Smooth muscle cell (in vitro differentiated cells): ENCODE measurements around the gene CSNK1G2. TPM values are rescaled to one million over a fixed set of nuclear protein-coding genes. Genes with fewer than 3 reads are reported as not detected.

Experiments used
- DNase-seq: peaks from one replicate; lab custom pipeline; 2025; ENCODE audit not compliant: unreplicated experiment; lab: John Stamatoyannopoulos, UW
- H2AFZ ChIP-seq: fragments of 200-600 bp; sonication (generic); 2 replicates; pipeline ENCODE4 v1.6.0; 2016; ENCODE audit warnings: antibody characterized with exemption, low read depth, mild to moderate bottlenecking
- H3F3A ChIP-seq: fragments of 200-600 bp; sonication (generic); 2 replicates; pipeline ENCODE4 v1.6.0; 2017; ENCODE audit warnings: antibody characterized with exemption, low read depth
- H3K27ac ChIP-seq: fragments of 200-600 bp; sonication (generic); 2 replicates; pipeline ENCODE4 v1.5.1; 2016; ENCODE audit warnings: low read depth, mild to moderate bottlenecking
- H3K27me3 ChIP-seq: fragments of 200-600 bp; sonication (generic); 2 replicates; pipeline ENCODE4 v1.6.1; 2016; ENCODE audit warnings: low read depth, mild to moderate bottlenecking
- H3K36me3 ChIP-seq: fragments of 200-600 bp; sonication (generic); 2 replicates; pipeline ENCODE4 v1.5.1; 2016; ENCODE audit warnings: low read depth
- H3K4me1 ChIP-seq: fragments of 200-600 bp; sonication (generic); 2 replicates; pipeline ENCODE4 v1.5.1; 2016; ENCODE audit warnings: low read depth
- H3K4me2 ChIP-seq: fragments of 200-600 bp; sonication (generic); 2 replicates; pipeline ENCODE4 v1.6.0; 2016; ENCODE audit warnings: mild to moderate bottlenecking
- H3K4me3 ChIP-seq: fragments of 200-600 bp; sonication (generic); 2 replicates; pipeline ENCODE4 v1.5.1; 2016; ENCODE audit warnings: mild to moderate bottlenecking
- H3K79me2 ChIP-seq: fragments of 200-600 bp; sonication (generic); 2 replicates; pipeline ENCODE4 v1.6.0; 2016; ENCODE audit warnings: low read depth, mild to moderate bottlenecking
- H3K9ac ChIP-seq: fragments of 200-600 bp; sonication (generic); 2 replicates; pipeline ENCODE4 v1.6.0; 2016; ENCODE audit warnings: low read depth
- H3K9me3 ChIP-seq: fragments of 200-600 bp; sonication (generic); replicated peaks from 2 replicates; pipeline ENCODE4 v1.5.1; 2016; ENCODE audit warnings: low read depth
- H4K20me1 ChIP-seq: fragments of 200-600 bp; sonication (generic); 2 replicates; pipeline ENCODE4 v1.6.0; 2016; ENCODE audit warnings: low read depth
- WGBS: methylation state at CpG from one replicate; pipeline ENCODE4 v1.1.7; 2016; ENCODE audit warnings: low lambda C conversion rate; 5-methylcytosine and 5-hydroxymethylcytosine counted together
- polyA plus RNA-seq: library from polyadenylated mRNA; unstranded; fragments of >200 nt; fragmentation: Nextera tagmentation; extraction: Ambion mirVana; gene quantifications from 2 replicates; pipeline ENCODE4 v1.2.1, GENCODE V29; 2016
- total RNA-seq: library from RNA; depleted of rRNA; stranded (reverse); fragments of >200 nt; gene quantifications from 2 replicates; pipeline ENCODE4 v1.2.3, GENCODE V29; 2014
- TF ChIP-seq, protein P1 (sequence below): fragments of 200-600 bp; sonication (generic); IDR thresholded peaks from 2 replicates; pipeline ENCODE4 v1.5.1; 2017; ENCODE audit warnings: borderline replicate concordance, mild to moderate bottlenecking, antibody characterized with exemption; ENCODE audit not compliant: insufficient read depth, poor library complexity, severe bottlenecking

CSNK1G2 gene
- total and polyA plus RNA-seq, 2 experiments from 2014 or later: 53.5 to 74.9 TPM

DNA sequence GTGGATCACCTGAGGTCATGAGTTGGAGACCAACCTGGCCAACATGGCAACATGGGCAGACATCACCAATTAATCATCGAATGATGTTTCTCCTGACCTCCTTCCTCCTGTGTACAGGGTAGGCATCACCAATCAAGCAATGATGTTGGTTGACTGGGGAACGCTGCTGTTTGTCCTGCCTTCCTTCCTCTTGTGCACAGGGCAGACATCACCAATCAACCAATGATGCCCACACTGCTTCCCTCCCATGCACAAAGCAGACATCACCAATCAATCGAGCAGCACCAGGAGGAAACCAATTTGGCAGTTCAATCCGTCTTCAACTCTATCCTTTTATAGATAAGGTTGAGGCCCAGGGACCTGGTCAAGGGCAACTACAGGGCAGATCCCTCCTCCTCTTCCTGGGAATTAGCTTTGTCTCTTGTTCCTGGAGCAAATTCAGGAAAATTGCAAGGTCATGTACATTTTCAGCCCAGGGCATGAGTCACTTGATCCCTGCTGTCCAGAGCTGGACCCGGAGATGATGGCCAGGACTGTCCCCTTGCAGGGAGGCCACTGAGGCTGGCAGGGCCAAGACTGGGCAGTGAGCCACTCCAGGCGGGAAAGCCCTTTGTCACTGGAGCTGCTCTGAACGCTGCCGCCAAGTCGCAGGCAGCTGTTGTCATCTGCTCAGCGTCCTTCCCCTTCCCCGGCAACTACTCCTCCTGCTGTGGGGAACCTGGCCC lies 5.3 kb upstream of the CSNK1G2 start:
- Histone ChIP-seq H3K79me2 (no peaks in the 10 kb centered on the region), H3K4me3 (no peak overlapping the region)
- 75% methylated on average over 11 of the region's 11 CpGs for WGBS

GRCh38 chr19:1936430-1936829 lies 4.5 kb upstream of the CSNK1G2 start:
- Histone ChIP-seq H3K27me3 (no peaks in the 10 kb centered on the region), H4K20me1 (no peaks in the 10 kb centered on the region), H3K4me2 (no peak overlapping the region), H3K9me3 (no peaks in the 10 kb centered on the region), H3K4me3 (no peak overlapping the region), H3K9ac (no peak overlapping the region), H3K79me2 (no peaks in the 10 kb centered on the region), H2AFZ (no peak overlapping the region), H3K36me3 (no peaks in the 10 kb centered on the region), H3F3A (peaks cover 15% of the 10 kb centered on the region), H3K4me1 (peaks cover 5% of the 10 kb centered on the region), H3K27ac (no peak overlapping the region)
- no peak for DNase-seq
- TF ChIP-seq, protein P1, sequence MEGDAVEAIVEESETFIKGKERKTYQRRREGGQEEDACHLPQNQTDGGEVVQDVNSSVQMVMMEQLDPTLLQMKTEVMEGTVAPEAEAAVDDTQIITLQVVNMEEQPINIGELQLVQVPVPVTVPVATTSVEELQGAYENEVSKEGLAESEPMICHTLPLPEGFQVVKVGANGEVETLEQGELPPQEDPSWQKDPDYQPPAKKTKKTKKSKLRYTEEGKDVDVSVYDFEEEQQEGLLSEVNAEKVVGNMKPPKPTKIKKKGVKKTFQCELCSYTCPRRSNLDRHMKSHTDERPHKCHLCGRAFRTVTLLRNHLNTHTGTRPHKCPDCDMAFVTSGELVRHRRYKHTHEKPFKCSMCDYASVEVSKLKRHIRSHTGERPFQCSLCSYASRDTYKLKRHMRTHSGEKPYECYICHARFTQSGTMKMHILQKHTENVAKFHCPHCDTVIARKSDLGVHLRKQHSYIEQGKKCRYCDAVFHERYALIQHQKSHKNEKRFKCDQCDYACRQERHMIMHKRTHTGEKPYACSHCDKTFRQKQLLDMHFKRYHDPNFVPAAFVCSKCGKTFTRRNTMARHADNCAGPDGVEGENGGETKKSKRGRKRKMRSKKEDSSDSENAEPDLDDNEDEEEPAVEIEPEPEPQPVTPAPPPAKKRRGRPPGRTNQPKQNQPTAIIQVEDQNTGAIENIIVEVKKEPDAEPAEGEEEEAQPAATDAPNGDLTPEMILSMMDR: no peak
- WGBS: 84% methylated on average over 3 of the region's 3 CpGs

More for the DNA sequence above, 5.3 kb upstream of the CSNK1G2 start:
- Histone ChIP-seq H3K27me3 (no peaks in the 10 kb centered on the region), H2AFZ (no peak overlapping the region), H3K9me3 (no peaks in the 10 kb centered on the region), H3K9ac (no peak overlapping the region), H3K4me2 (no peak overlapping the region), H3F3A (peaks cover 15% of the 10 kb centered on the region), H3K4me1 (peaks cover 5% of the 10 kb centered on the region), H3K36me3 (no peaks in the 10 kb centered on the region), H4K20me1 (no peaks in the 10 kb centered on the region), H3K27ac (no peak overlapping the region)
- TF ChIP-seq, protein P1: no peak
- no peak for DNase-seq

DNA sequence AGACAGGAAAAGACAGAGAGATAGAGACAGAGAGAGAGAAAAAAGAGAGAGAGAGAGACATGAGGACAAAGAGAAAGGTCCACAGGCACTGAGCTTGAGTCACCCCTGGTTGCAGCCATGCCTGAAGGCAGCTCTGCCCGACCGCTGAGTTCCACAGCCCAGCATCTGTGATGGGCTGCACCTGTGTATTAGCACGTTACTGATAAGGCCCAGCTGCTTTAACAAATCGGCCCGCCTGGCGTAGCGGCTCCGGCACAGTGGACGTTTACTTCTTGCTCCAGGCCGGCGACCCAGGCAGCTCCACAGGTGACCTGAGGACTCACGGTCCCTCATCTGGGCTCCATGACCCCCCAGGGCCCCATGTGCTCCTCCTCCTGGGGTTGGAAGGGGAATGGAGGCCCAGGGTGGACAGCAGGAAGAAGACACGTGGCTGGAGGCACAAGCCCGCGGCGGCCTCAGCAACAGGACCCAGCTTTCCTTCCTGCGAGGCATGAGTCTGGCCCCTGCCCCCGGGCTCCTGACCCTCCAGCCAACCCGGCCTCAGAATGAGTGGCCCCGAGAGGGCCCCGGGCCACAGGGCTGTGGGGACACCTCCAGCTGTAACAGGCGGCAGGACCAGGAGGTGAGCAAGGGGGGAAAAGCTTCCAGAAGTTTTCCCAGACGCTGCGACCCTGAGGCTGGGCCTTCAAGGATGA lies 3.9 kb upstream of the CSNK1G2 start:
- peaks cover under 1% of the 10 kb centered on the region for H4K20me1 ChIP-seq
- H3K9me3 ChIP-seq: no peaks in the 10 kb centered on the region
- no peak overlapping the region for H2AFZ ChIP-seq
- TF ChIP-seq, protein P1: no peak
- 97% methylated on average over 24 of the region's 24 CpGs for WGBS
- H3K36me3 ChIP-seq: no peaks in the 10 kb centered on the region
- H3K27me3 ChIP-seq: no peaks in the 10 kb centered on the region
- peaks cover under 1% of the 10 kb centered on the region for H3K79me2 ChIP-seq
- H3K9ac ChIP-seq: no peak overlapping the region
- H3K4me3 ChIP-seq: no peak overlapping the region
- no peak overlapping the region for H3K27ac ChIP-seq
- H3K4me1 ChIP-seq: peaks cover 5% of the 10 kb centered on the region
- DNase-seq: no peak
- no peak overlapping the region for H3K4me2 ChIP-seq
- H3F3A ChIP-seq: peaks cover 15% of the 10 kb centered on the region
